ENCODE data around the gene CHRD. TPM values are rescaled to one million over a fixed set of nuclear protein-coding genes. Genes with fewer than 3 reads are reported as not detected.

Gene CHRD
- total RNA-seq, 2 experiments from 2014 or later = not detected

GRCh38 chr3:184352149-184352785 lies 27.6 kb upstream of the CHRD start:
- Mint-ChIP-seq H3K4me1 (peaks cover 2% of the 10 kb centered on the region), H3K36me3 (no peaks in the 10 kb centered on the region), H3K27me3 (no peaks in the 10 kb centered on the region), H3K9me3 (no peaks in the 10 kb centered on the region), H3K27ac (peak overlapping the region; percentile 32), H3K4me3 (no peak overlapping the region)
- POLR2A ChIA-PET = no interaction called here
- ATAC-seq (ENCODE audit: low read depth) (no peak), DNase-seq (no peak)

DNA sequence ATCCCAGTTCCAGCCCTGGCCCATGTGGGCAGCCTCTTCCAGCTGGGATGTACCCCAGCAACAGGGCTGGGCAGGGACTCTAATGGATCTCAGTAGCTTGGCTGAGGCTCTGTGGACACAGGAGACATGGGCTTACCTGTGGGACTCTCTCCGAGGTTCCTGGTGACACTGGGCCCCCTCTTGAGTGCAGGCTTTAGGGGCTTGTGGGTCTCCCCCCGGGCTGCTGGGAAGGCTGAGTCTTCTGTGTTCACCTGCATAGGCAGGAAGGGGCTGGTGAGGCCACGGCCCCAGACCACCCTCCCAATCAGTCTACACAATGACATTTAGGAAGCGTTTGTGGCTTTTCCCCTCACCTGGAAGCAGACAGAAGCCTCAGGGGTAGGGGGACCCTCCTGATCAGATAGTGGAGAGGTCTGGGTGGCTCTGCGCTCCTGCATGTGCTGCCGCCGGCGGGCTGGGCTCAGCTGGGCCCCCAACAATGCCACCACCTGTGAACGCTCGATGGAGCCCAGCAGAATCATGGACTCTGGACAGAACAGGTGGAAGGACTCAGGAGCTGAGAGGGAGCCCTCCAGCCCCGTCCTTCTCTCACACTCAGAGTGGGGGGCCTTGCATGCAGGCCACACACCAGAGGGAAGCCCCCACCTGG lies 26.8 kb upstream of the CHRD start:
- Mint-ChIP-seq H3K27me3 (no peaks in the 10 kb centered on the region), H3K4me3 (no peak overlapping the region), H3K27ac (no peak overlapping the region), H3K36me3 (no peaks in the 10 kb centered on the region), H3K9me3 (no peaks in the 10 kb centered on the region), H3K4me1 (peaks cover 2% of the 10 kb centered on the region)
- DNase-seq = no peak
- POLR2A ChIA-PET = interaction anchor here (1.8 kb wide), 1 partner anchor 9 kb away, joined by 6 read pairs; the partner anchor contains the start of genes CLCN2 and POLR2H
- no peak for ATAC-seq (ENCODE audit: low read depth)

- H3K4me1 Mint-ChIP-seq = peaks cover 2% of the 10 kb centered on the region
- peak overlapping the region; percentile 48 for H3K27ac Mint-ChIP-seq
- no peaks in the 10 kb centered on the region for H3K27me3 Mint-ChIP-seq
- DNase-seq = no peak
- no peaks in the 10 kb centered on the region for H3K9me3 Mint-ChIP-seq
- POLR2A ChIA-PET = interaction anchor here (1.8 kb wide), 1 partner anchor 8 kb away, joined by 6 read pairs; the partner anchor contains the start of genes CLCN2 and POLR2H
- no peak for ATAC-seq (ENCODE audit: low read depth)
- no peaks in the 10 kb centered on the region for H3K36me3 Mint-ChIP-seq
- H3K4me3 Mint-ChIP-seq = no peak overlapping the region
Observed at GRCh38 chr3:184353546-184353941, 26.3 kb upstream of the CHRD start.

- Mint-ChIP-seq H3K36me3 (no peaks in the 10 kb centered on the region), H3K4me1 (peaks cover 2% of the 10 kb centered on the region), H3K9me3 (no peaks in the 10 kb centered on the region), H3K27ac (peak overlapping the region; percentile 48), H3K27me3 (no peaks in the 10 kb centered on the region), H3K4me3 (no peak overlapping the region)
- ATAC-seq (ENCODE audit: low read depth) (peak; percentile 70), DNase-seq (peak; percentile 68)
- POLR2A ChIA-PET = interaction anchor here (1.8 kb wide), 1 partner anchor 8 kb away, joined by 6 read pairs; the partner anchor contains the start of genes CLCN2 and POLR2H
Observed at GRCh38 chr3:184354121-184354728, 25.6 kb upstream of the CHRD start.

- Mint-ChIP-seq H3K4me3 (no peak overlapping the region), H3K27ac (no peak overlapping the region), H3K36me3 (no peaks in the 10 kb centered on the region), H3K9me3 (no peaks in the 10 kb centered on the region), H3K27me3 (no peaks in the 10 kb centered on the region), H3K4me1 (peaks cover 2% of the 10 kb centered on the region)
- POLR2A ChIA-PET = no interaction called here
- DNase-seq (no peak), ATAC-seq (ENCODE audit: low read depth) (no peak)
Observed at GRCh38 chr3:184354754-184355153, 25.1 kb upstream of the CHRD start.

DNA sequence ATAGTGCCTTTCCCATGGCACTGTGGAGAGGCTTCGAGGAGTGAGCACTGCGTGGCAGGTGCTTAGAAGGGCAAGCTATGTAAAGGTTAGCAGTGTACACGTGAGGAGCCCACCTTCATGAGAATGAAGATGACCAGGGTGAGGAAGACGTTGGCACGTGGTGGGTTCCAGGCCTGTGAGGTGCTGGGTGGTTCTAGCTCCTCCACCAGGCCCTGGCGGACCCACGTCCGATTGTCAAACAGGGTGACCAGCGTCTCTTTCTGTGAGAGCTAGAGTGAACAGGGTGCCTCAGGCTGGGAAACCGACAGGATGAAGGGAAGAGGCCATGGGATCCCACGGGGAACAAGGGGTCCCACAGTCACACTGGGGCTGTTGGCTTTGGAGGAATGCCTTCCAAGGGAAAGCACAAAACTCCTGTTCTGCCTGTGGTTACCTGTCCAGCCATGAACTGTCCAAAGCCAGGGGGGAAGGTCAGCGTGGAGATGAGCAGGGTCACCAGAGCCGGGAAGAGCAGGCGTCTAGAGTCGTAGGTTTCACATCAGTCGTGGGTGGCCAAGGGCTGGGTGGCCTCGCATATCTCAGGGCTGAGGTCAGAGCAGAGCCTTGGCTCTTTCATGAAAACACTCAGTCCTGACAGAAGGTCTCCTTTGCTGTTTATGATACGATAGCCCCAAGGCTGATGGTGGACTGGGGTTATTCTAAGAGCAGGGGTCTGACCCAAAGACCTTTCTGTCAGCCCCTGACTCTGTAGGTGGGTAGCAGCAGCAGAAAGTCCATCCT lies 24.4 kb upstream of the CHRD start:
- DNase-seq (no peak), ATAC-seq (ENCODE audit: low read depth) (no peak)
- Mint-ChIP-seq H3K4me1 (peaks cover 5% of the 10 kb centered on the region), H3K27me3 (peaks cover 2% of the 10 kb centered on the region), H3K4me3 (no peak overlapping the region), H3K27ac (no peak overlapping the region), H3K9me3 (no peaks in the 10 kb centered on the region), H3K36me3 (no peaks in the 10 kb centered on the region)
- POLR2A ChIA-PET = no interaction called here

- POLR2A ChIA-PET = interaction anchor here (0.6 kb wide), 1 partner anchor 10 kb away, joined by 4 read pairs; no protein-coding TSS in a partner anchor
- Mint-ChIP-seq H3K9me3 (no peaks in the 10 kb centered on the region), H3K36me3 (no peaks in the 10 kb centered on the region), H3K4me1 (peaks cover 11% of the 10 kb centered on the region), H3K27me3 (peaks cover 2% of the 10 kb centered on the region), H3K27ac (no peak overlapping the region), H3K4me3 (no peak overlapping the region)
- no peak for ATAC-seq (ENCODE audit: low read depth)
- DNase-seq = no peak
Observed at GRCh38 chr3:184357248-184358123, 22.4 kb upstream of the CHRD start.

GRCh38 chr3:184358124-184358767 lies 21.6 kb upstream of the CHRD start:
- Mint-ChIP-seq H3K9me3 (no peaks in the 10 kb centered on the region), H3K36me3 (peaks cover under 1% of the 10 kb centered on the region), H3K4me1 (peaks cover 12% of the 10 kb centered on the region), H3K27ac (no peak overlapping the region), H3K27me3 (peaks cover 2% of the 10 kb centered on the region), H3K4me3 (no peak overlapping the region)
- no peak for ATAC-seq (ENCODE audit: low read depth)
- POLR2A ChIA-PET = no interaction called here
- DNase-seq = no peak

- no peak for DNase-seq
- ATAC-seq (ENCODE audit: low read depth) = no peak
- Mint-ChIP-seq H3K36me3 (peaks cover 2% of the 10 kb centered on the region), H3K9me3 (no peaks in the 10 kb centered on the region), H3K4me1 (peaks cover 14% of the 10 kb centered on the region), H3K4me3 (no peak overlapping the region), H3K27ac (no peak overlapping the region), H3K27me3 (peaks cover 2% of the 10 kb centered on the region)
- POLR2A ChIA-PET = interaction anchor here (0.5 kb wide), 1 partner anchor 185 kb away, joined by 3 read pairs; no protein-coding TSS in a partner anchor
Observed at GRCh38 chr3:184358921-184359350, 20.9 kb upstream of the CHRD start.

DNA sequence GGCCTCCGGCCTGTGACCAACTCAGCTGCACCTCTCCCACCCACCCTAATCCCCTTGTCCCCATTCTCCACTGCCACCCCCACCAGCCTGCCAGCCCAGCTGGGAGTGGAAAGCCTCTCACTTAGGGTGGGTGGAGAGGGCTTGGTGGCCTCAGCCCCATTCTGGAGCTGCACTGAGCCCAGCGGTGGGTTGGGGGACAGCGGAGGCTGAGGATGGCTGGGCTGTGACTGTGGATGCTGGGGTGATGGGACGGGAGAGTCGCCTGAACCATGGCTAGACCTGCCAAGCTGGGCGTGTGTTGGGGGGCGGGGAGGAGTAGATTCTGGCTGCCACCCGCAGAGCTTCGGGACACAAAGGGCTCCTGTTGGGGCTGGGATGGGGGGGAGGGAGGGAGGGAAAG lies 20.2 kb upstream of the CHRD start:
- ATAC-seq (ENCODE audit: low read depth) (no peak), DNase-seq (peak; percentile 29)
- no peaks in the 10 kb centered on the region for H3K9me3 Mint-ChIP-seq
- H3K27me3 Mint-ChIP-seq = peaks cover 2% of the 10 kb centered on the region
- peaks cover 4% of the 10 kb centered on the region for H3K36me3 Mint-ChIP-seq
- H3K4me3 Mint-ChIP-seq = no peak overlapping the region
- H3K4me1 Mint-ChIP-seq = peaks cover 18% of the 10 kb centered on the region
- POLR2A ChIA-PET = interaction anchor here (0.5 to 1.4 kb wide), 3 partner anchors 12 to 185 kb away, joined by 3 to 4 read pairs (median 3); no protein-coding TSS in a partner anchor
- H3K27ac Mint-ChIP-seq = no peak overlapping the region

- Mint-ChIP-seq H3K4me3 (peak overlapping the region; percentile 81), H3K27ac (peak overlapping the region; percentile 40), H3K4me1 (peaks cover 23% of the 10 kb centered on the region), H3K27me3 (peaks cover 2% of the 10 kb centered on the region), H3K36me3 (peaks cover 11% of the 10 kb centered on the region), H3K9me3 (no peaks in the 10 kb centered on the region)
- ATAC-seq (ENCODE audit: low read depth) (no peak), DNase-seq (no peak)
- POLR2A ChIA-PET = interaction anchor here (0.7 to 2.3 kb wide), 4 partner anchors 7 to 45 kb away, joined by 3 to 6 read pairs (median 4); no protein-coding TSS in a partner anchor
Observed at GRCh38 chr3:184360070-184360928, 19.6 kb upstream of the CHRD start.

Measured in activated naive CD8-positive, alpha-beta T cell treated with anti-CD3 and anti-CD28 coated beads, Interleukin-2, amount 10 ng/mL, durations not matched to agents 7 days and 5 days (primary cell).